Measurements from ENCODE around the gene ARHGAP24. TPM values are rescaled to one million over a fixed set of nuclear protein-coding genes. Genes with fewer than 3 reads are reported as not detected.
"Not testable (repeated sequence)": the region's sequence is repeated elsewhere in the genome, so short reads cannot be mapped to it uniquely, and the experiment has no call there.

The ARHGAP24 gene
- total RNA-seq, 1 donor from 2014 or later, result 9.9 TPM

DNA sequence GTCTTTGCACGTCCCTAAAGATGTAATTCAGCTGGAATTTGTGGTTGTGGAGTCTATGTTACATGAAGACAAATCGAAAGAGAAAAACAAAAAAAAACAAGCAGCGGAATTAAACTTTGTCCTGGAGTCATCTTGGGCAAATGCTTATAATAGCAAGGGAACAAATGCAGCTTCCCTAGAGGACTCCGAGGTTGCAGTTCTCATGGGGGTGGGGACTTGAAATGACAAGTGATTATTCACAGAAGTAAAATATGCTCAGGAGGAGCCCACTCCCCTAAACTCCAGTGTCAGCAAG lies 362.4 kb downstream of the ARHGAP24 start:
- peak overlapping the region; percentile 7 for H3K4me3 ChIP-seq (ENCODE audit: low read depth, low read length)
- no peak for DNase-seq (ENCODE audit: low read depth)
- TF ChIP-seq, protein P1, sequence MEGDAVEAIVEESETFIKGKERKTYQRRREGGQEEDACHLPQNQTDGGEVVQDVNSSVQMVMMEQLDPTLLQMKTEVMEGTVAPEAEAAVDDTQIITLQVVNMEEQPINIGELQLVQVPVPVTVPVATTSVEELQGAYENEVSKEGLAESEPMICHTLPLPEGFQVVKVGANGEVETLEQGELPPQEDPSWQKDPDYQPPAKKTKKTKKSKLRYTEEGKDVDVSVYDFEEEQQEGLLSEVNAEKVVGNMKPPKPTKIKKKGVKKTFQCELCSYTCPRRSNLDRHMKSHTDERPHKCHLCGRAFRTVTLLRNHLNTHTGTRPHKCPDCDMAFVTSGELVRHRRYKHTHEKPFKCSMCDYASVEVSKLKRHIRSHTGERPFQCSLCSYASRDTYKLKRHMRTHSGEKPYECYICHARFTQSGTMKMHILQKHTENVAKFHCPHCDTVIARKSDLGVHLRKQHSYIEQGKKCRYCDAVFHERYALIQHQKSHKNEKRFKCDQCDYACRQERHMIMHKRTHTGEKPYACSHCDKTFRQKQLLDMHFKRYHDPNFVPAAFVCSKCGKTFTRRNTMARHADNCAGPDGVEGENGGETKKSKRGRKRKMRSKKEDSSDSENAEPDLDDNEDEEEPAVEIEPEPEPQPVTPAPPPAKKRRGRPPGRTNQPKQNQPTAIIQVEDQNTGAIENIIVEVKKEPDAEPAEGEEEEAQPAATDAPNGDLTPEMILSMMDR (conservative IDR thresholded peaks at IDR 0.05; ENCODE audit: low read depth, low read length), result no peak

DNA sequence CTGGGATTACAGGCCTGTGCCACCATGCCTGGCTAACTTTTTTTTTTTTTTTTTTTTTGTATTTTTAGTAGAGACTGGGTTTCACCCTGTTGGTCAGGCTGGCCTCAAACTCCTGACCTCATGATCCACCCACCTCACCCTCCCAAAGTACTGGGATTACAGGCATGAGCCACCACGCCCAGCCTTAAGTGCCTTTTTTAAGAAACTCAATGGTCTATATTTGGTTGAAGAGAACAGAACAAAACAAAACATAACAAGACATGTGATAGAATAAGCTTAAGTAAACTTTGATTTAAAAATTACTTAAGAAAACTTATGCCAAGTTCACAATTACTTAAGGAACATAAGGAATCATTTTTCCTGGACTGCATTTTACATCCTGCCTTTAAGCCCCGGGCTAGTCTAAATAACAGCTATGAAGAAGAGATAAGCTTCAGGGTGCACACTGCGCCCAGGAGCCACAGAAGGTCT lies 365.1 kb downstream of the ARHGAP24 start:
- not testable (repeated sequence) for DNase-seq (ENCODE audit: low read depth); H3K4me3 ChIP-seq (ENCODE audit: low read depth, low read length)

DNA sequence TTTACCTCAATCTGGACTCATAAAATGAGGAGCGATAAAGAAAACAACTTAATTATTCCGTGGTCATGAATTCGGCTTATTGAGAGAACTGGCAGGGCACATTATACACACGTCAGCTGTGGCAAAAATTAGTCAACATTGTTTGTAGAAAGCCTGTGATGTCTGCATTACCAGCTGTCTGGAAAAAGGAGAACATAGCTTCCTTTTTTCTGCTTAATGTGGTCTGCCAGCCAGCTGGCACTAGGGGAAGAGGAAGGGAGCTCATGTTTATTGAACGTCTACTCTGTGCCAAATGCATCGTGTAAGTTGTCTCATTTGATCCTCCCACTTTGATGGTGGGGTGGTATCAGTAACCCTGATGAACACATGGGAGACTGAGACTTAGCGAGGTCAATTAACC lies 367.6 kb downstream of the ARHGAP24 start:
- no peak for DNase-seq (ENCODE audit: low read depth)
- TF ChIP-seq, protein P1 (conservative IDR thresholded peaks at IDR 0.05; ENCODE audit: low read depth, low read length), result no peak
- H3K4me3 ChIP-seq (ENCODE audit: low read depth, low read length), result no peak overlapping the region

DNA sequence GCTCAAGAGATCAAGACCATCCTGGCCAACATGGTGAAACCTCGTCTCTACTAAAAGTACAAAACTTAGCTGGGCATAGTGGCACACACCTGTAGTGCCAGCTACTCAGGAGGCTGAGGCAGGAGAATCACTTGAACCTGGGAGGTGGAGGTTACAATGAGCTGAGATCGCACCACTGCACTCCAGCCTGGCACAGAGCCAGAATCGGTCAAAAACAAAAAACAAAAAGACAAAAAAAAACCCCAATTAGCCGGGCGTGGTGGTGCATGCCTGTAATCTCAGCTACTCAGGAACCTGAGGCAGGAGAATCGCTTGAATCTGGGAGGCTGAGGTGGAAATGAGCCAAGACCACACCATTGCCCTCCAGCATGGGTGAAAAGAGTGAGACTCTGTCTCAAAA lies 378.8 kb downstream of the ARHGAP24 start:
- H3K4me3 ChIP-seq (ENCODE audit: low read depth, low read length); DNase-seq (ENCODE audit: low read depth): not testable (repeated sequence)

DNA sequence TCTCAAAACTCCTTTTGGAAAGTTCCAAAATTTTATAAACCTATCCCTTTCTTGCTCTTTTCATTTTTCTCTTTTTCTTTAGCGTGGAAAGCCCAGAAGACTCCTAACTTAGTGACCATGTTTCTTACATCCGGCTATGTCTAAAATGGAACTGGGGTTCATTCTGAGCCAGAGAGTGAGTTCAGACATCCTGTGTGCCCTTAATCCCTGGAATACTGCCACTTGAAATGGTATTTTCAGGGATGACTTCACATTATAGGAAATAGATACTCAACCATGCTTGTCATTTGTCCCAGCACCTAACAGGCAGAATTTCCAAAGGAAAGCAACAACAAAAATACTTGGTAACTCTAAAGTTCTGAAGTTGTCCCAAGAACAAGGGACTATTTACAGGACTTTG lies 379.6 kb downstream of the ARHGAP24 start:
- TF ChIP-seq, protein P1 (conservative IDR thresholded peaks at IDR 0.05; ENCODE audit: low read depth, low read length), result no peak
- H3K4me3 ChIP-seq (ENCODE audit: low read depth, low read length), result no peak overlapping the region
- DNase-seq (ENCODE audit: low read depth), result no peak

DNA sequence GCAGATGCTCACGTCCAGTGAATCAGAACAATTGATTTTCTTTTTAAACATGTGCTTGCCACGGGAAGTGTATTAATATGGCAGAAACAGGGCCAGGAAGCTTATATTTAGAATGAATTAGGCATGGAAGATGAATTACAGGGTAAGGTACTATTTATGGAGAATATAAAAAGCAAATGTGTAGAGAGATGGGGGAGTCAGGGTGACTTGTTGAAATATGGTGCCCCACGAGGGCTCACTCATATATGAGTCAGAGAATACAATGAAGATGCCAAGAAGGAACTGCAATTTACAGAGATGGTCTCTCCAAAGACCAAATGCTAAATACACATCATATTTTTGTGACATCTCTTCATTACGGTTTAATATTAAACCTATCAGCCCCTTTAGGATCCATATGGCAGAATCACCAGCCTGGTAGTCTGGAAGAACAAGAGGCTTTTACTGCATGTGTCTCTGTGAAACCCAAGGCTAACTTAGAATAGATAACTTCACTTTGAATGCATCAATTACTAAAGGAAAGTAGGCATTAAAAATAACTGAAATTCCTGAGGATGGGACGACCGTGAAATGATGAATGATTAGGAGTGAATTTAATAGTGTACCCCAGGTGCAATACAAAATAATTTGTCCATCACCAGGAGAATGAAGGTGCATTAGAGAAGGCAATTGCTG lies 385.3 kb downstream of the ARHGAP24 start:
- TF ChIP-seq, protein P1 (conservative IDR thresholded peaks at IDR 0.05; ENCODE audit: low read depth, low read length), result no peak
- no peak for DNase-seq (ENCODE audit: low read depth)
- H3K4me3 ChIP-seq (ENCODE audit: low read depth, low read length), result no peak overlapping the region

DNA sequence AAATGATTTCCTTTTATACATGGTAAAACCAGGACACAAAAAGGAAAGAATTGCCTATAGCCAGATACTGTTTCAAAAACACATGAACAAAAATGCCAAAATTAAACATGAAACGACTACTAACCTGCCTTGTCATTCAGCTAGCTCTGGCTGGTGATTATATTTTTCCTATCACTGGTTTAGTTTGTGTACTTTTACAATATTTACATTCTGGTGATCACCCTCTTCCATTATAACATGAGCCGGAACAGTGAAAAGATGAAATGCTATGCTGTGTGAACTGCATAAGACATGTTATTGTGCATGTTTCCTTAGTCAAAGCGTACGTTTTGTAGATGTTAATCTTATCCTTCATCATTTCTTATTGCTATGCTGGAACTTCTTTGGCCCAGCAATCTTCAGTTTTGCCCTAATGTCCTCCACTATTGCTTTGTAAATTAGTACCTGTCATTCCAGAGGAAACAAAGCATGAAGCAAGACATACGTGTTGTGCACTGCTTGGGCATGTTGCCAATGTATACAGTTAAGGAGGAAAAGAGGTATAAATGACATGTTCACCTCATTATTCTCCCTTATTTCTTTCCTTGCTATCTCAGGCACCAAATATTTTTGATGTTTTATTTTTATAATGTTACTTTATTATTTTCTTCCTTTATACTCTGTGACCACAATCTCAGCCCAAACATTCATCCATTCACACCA lies 386.3 kb downstream of the ARHGAP24 start:
- TF ChIP-seq, protein P1 (conservative IDR thresholded peaks at IDR 0.05; ENCODE audit: low read depth, low read length), result no peak
- DNase-seq (ENCODE audit: low read depth), result no peak

DNA sequence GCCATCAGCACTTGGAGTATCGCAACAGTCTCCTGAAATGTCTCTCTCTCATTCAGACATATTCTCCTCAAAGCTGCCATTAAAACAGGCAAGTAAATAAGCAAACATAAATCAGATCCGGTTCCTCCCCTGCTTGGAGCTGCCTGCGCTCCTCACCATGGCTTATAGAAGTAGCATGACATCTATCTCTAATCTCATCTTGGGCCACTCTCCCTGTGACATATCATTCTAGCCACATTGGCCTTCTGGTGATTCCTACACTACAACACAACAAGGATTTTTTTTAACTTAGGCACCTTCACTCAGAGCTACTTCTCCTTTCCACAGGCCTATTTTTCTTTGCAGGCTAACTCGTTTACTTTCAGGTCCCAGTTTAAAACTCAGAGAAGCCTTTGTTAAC lies 387.9 kb downstream of the ARHGAP24 start:
- no peak for DNase-seq (ENCODE audit: low read depth)
- no peak overlapping the region for H3K4me3 ChIP-seq (ENCODE audit: low read depth, low read length)
- TF ChIP-seq, protein P1 (conservative IDR thresholded peaks at IDR 0.05; ENCODE audit: low read depth, low read length), result no peak

More for the DNA sequence above, 386.3 kb downstream of the ARHGAP24 start:
- H3K4me3 ChIP-seq (ENCODE audit: low read depth, low read length), result no peak overlapping the region

All from epithelial cell of proximal tubule (primary cell).